Hepatocyte (in vitro differentiated cells): ENCODE results near the gene MAPKAP1.

Experiments
- EZH2 ChIP-seq: fragments of 200-600 bp; sonication (generic); IDR thresholded peaks from 2 replicates; pipeline ENCODE4 v1.6.1; 2016; ENCODE audit warnings: antibody characterized with exemption, mild to moderate bottlenecking, borderline replicate concordance
- EZH2phosphoT487 ChIP-seq: fragments of 200-600 bp; sonication (generic); IDR thresholded peaks from one replicate; pipeline ENCODE4 v1.6.1; 2018; ENCODE audit warnings: antibody characterized with exemption, mild to moderate bottlenecking, low read depth, moderate library complexity; ENCODE audit not compliant: unreplicated experiment, severe bottlenecking
- TF ChIP-seq, protein P1 (sequence below): fragments of 200-600 bp; sonication (generic); IDR thresholded peaks from 2 replicates; pipeline ENCODE4 v1.5.1; 2016; ENCODE audit warnings: antibody characterized with exemption, mild to moderate bottlenecking; ENCODE audit not compliant: poor library complexity

- TF ChIP-seq EZH2 = no peak
- TF ChIP-seq, protein P1, sequence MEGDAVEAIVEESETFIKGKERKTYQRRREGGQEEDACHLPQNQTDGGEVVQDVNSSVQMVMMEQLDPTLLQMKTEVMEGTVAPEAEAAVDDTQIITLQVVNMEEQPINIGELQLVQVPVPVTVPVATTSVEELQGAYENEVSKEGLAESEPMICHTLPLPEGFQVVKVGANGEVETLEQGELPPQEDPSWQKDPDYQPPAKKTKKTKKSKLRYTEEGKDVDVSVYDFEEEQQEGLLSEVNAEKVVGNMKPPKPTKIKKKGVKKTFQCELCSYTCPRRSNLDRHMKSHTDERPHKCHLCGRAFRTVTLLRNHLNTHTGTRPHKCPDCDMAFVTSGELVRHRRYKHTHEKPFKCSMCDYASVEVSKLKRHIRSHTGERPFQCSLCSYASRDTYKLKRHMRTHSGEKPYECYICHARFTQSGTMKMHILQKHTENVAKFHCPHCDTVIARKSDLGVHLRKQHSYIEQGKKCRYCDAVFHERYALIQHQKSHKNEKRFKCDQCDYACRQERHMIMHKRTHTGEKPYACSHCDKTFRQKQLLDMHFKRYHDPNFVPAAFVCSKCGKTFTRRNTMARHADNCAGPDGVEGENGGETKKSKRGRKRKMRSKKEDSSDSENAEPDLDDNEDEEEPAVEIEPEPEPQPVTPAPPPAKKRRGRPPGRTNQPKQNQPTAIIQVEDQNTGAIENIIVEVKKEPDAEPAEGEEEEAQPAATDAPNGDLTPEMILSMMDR = no peak
- no peak for TF ChIP-seq EZH2phosphoT487
Measured at GRCh38 chr9:125426926-125427325, 280.1 kb downstream of the MAPKAP1 start.
